Body of pancreas (tissue), 4 donors: ENCODE measurements around the gene HOXD3. TPM values are rescaled to one million over a fixed set of nuclear protein-coding genes. Genes with fewer than 3 reads are reported as not detected.

Source experiments
- ATAC-seq: fragments of 150-250 bp; one replicate; pipeline ENCODE4 v1.9.1; 2016
- DNase-seq, 4 donors: peaks; one replicate each; pipeline ENCODE4 v3.0.0-alpha.2; 2019
- H3K27ac ChIP-seq, 4 donors: fragments of 200-600 bp; sonication (generic); 1 replicate in 3 of 4; 2 replicates in 1 of 4; pipeline versions ENCODE4 v1.5.1 to v1.6.1; 2016 to 2019; ENCODE audit warnings: mild to moderate bottlenecking in 1 of 4, mixed read lengths in 1 of 4, moderate library complexity in 1 of 4
- H3K27me3 ChIP-seq, 2 donors: fragments of 200-600 bp; sonication (generic); one replicate each; pipeline ENCODE4 v1.6.0; 2016; ENCODE audit warnings: mild to moderate bottlenecking in 1 of 2
- H3K36me3 ChIP-seq, 2 donors: fragments of 200-600 bp; sonication (generic); replicated peaks in 1 of 2; 2 replicates each; pipeline ENCODE4 v1.5.1; 2016; ENCODE audit warnings: low read depth in 2 of 2; ENCODE audit not compliant: insufficient read depth in 1 of 2
- H3K4me1 ChIP-seq: fragments of 200-600 bp; sonication (generic); one replicate; pipeline ENCODE4 v1.6.0; 2016
- H3K4me3 ChIP-seq, 2 donors: fragments of 200-600 bp; sonication (generic); 1 replicate in 1 of 2; 2 replicates in 1 of 2; pipeline ENCODE4 v1.5.1; 2016 to 2019
- H3K9me3 ChIP-seq, 3 donors: fragments of 200-600 bp; sonication (generic); 1 replicate in 2 of 3; 2 replicates in 1 of 3; pipeline ENCODE4 v1.5.1; 2016
- POLR2A ChIP-seq, 3 donors: fragments of 450-650 bp; IDR thresholded peaks; one replicate each; pipeline ENCODE4 v1.6.1; 2016; ENCODE audit warnings: antibody characterized with exemption in 3 of 3, mild to moderate bottlenecking in 2 of 3
- WGBS, 2 donors: methylation state at CpG; one replicate each; pipeline ENCODE4 v1.1.5; 2017; 5-methylcytosine and 5-hydroxymethylcytosine counted together
- intact Hi-C: fragments of 100-400 bp; cut with DNase I; formaldehyde crosslinking; loops from one replicate; pipeline ENCODE4 v1.15.1; 2023
- total RNA-seq, 2 donors: library from RNA; depleted of rRNA; stranded (reverse); fragments of >200 nt; gene quantifications; one replicate each; pipeline ENCODE4 v1.1.0, GENCODE V29; 2016
- TF ChIP-seq, protein P1 (sequence below), 7 experiments: fragments of 450-650 bp in 4 of 7; fragments of 200-600 bp in 3 of 7; sonication (generic) in 3 of 7; IDR thresholded peaks; one replicate each; pipeline ENCODE4 v1.5.1; 2016 to 2019; ENCODE audit warnings: antibody characterized with exemption in 7 of 7

Gene HOXD3
- total RNA-seq, 2 donors from 2014 or later, result 0.26 TPM; not detected in 1

GRCh38 chr2:176128172-176128981 lies 28.7 kb upstream of the HOXD3 start:
- H3K27ac ChIP-seq, result no peak overlapping the region

DNA sequence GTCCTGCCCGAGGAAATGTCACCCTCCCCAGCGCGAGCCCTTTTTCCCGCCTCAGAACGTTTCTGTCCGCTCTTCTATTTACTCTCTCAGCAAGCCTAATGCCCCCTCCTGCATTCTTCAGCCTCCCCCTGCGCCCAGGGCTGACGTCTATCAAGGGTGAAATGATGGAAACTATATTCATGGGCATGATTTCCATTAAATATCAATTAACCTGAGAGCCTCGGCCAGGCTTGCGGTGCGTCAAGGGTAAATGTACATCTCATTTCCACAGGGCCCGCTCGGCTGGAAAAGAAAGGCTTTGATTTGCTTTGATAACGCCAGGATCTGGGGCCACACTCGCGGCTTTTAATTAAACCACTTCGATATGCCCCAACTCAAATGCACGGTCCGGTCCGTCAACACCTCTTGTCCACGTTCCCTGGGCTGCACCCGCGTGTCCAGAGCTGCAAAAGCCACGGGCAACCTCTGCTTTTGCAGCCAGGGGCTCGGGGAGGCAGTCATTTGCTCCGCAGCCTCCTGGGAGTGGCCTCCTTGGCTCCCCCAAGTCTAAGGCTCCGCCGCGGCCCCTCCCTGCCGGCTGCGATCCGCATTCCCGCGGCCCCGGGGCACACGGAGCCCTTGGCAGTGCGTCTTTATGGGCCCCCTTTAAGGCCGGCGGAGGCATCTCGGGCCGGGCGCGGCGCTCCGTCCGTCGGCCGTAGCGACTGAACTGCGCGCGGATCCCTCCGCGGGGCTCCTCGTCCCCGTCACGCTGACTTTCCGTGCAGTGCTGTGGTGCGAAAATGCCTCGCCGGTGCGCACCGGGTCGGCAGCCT lies 27.9 kb upstream of the HOXD3 start, which contains the start of gene HOXD8:
Gene HOXD8, plus strand, starts transcription at position 724 of the 815 bp plus-strand sequence. CDS start 662 bp downstream, outside the sequence.
- Histone ChIP-seq H3K36me3 (no peaks in the 10 kb centered on the region), H3K4me3 (no peak within 1 kb of the TSS), H3K9me3 (no peaks in the 10 kb centered on the region), H3K4me1 (peaks cover 10% of the 10 kb centered on the region), H3K27me3 (peaks cover 0 to 69% of the 10 kb centered on the region in 2 donors), H3K27ac (peak within 1 kb of the TSS in 1 of 4 donors; percentile 55)
- intact Hi-C loops, result loop anchor here (5.0 to 10.0 kb wide), 2 partner anchors 513 to 686 kb away; no protein-coding TSS in a partner anchor
- TF ChIP-seq POLR2A (IDR thresholded peaks at IDR 0.05), result no peak
- TF ChIP-seq, protein P1, sequence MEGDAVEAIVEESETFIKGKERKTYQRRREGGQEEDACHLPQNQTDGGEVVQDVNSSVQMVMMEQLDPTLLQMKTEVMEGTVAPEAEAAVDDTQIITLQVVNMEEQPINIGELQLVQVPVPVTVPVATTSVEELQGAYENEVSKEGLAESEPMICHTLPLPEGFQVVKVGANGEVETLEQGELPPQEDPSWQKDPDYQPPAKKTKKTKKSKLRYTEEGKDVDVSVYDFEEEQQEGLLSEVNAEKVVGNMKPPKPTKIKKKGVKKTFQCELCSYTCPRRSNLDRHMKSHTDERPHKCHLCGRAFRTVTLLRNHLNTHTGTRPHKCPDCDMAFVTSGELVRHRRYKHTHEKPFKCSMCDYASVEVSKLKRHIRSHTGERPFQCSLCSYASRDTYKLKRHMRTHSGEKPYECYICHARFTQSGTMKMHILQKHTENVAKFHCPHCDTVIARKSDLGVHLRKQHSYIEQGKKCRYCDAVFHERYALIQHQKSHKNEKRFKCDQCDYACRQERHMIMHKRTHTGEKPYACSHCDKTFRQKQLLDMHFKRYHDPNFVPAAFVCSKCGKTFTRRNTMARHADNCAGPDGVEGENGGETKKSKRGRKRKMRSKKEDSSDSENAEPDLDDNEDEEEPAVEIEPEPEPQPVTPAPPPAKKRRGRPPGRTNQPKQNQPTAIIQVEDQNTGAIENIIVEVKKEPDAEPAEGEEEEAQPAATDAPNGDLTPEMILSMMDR (IDR thresholded peaks at IDR 0.05), result no peak
- 3 to 17% methylated on average over 21 to 62 of the region's 64 CpGs for WGBS, 2 donors
- ATAC-seq (peak; percentile 44), DNase-seq (no peak)

More at GRCh38 chr2:176128172-176128981, 28.7 kb upstream of the HOXD3 start:
- peaks cover 0 to 62% of the 10 kb centered on the region in 2 donors for H3K27me3 ChIP-seq
- DNase-seq, result no peak
- no peaks in the 10 kb centered on the region for H3K36me3 ChIP-seq
- H3K4me3 ChIP-seq, result no peak overlapping the region
- ATAC-seq, result no peak
- WGBS, 2 donors, result 8 to 12% methylated on average over 45 to 49 of the region's 49 CpGs
- TF ChIP-seq, protein P1 (IDR thresholded peaks at IDR 0.05), result no peak
- TF ChIP-seq POLR2A (IDR thresholded peaks at IDR 0.05), result no peak
- H3K4me1 ChIP-seq, result peaks cover 10% of the 10 kb centered on the region
- intact Hi-C loops, result loop anchor here (5.0 to 10.0 kb wide), 2 partner anchors 514 to 686 kb away; no protein-coding TSS in a partner anchor
- H3K9me3 ChIP-seq, result no peaks in the 10 kb centered on the region

GRCh38 chr2:176129813-176130146 lies 27.3 kb upstream of the HOXD3 start:
- intact Hi-C loops, result loop anchor here (5.0 to 10.0 kb wide), 2 partner anchors 513 to 685 kb away; no protein-coding TSS in a partner anchor

GRCh38 chr2:176130147-176130956 lies 26.8 kb upstream of the HOXD3 start:
- no peak overlapping the region for H3K4me3 ChIP-seq
- intact Hi-C loops, result no loop called here
- ATAC-seq (peak; percentile 33), DNase-seq (no peak)
- H3K9me3 ChIP-seq, result no peaks in the 10 kb centered on the region
- peaks cover 10% of the 10 kb centered on the region for H3K4me1 ChIP-seq
- H3K27me3 ChIP-seq, result peaks cover 0 to 77% of the 10 kb centered on the region in 2 donors
- H3K36me3 ChIP-seq, result no peaks in the 10 kb centered on the region
- WGBS, 2 donors, result 3 to 6% methylated on average over 29 to 95 of the region's 100 CpGs
- no peak for TF ChIP-seq POLR2A (IDR thresholded peaks at IDR 0.05)
- TF ChIP-seq, protein P1 (IDR thresholded peaks at IDR 0.05), result no peak
- peak overlapping the region in 1 of 4 donors; percentile 55 for H3K27ac ChIP-seq

More at GRCh38 chr2:176129813-176130146, 27.3 kb upstream of the HOXD3 start:
- Histone ChIP-seq H3K27ac (peak overlapping the region in 1 of 4 donors; percentile 55), H3K4me3 (no peak overlapping the region), H3K9me3 (no peaks in the 10 kb centered on the region), H3K4me1 (peaks cover 10% of the 10 kb centered on the region), H3K27me3 (peaks cover 0 to 73% of the 10 kb centered on the region in 2 donors), H3K36me3 (no peaks in the 10 kb centered on the region)
- no peak for TF ChIP-seq POLR2A (IDR thresholded peaks at IDR 0.05)
- TF ChIP-seq, protein P1 (IDR thresholded peaks at IDR 0.05), result no peak
- 3 to 13% methylated on average over 3 to 39 of the region's 43 CpGs for WGBS, 2 donors
- DNase-seq, result no peak
- ATAC-seq, result peak; percentile 47
